Fibroblast of the conjunctiva (primary cell): ENCODE measurements around the gene IFNGR2.
A peak's percentile ranks its signal among the peaks of the same experiment; 100 is the strongest.
"Not testable (repeated sequence)": the region's sequence is repeated elsewhere in the genome, so short reads cannot be mapped to it uniquely, and the experiment has no call there.

ENCODE experiments used
- DNase-seq: peaks from one replicate; pipeline ENCODE4 v3.0.0-alpha.2; 2010; ENCODE audit warnings: low read depth

IFNGR2 gene

DNA sequence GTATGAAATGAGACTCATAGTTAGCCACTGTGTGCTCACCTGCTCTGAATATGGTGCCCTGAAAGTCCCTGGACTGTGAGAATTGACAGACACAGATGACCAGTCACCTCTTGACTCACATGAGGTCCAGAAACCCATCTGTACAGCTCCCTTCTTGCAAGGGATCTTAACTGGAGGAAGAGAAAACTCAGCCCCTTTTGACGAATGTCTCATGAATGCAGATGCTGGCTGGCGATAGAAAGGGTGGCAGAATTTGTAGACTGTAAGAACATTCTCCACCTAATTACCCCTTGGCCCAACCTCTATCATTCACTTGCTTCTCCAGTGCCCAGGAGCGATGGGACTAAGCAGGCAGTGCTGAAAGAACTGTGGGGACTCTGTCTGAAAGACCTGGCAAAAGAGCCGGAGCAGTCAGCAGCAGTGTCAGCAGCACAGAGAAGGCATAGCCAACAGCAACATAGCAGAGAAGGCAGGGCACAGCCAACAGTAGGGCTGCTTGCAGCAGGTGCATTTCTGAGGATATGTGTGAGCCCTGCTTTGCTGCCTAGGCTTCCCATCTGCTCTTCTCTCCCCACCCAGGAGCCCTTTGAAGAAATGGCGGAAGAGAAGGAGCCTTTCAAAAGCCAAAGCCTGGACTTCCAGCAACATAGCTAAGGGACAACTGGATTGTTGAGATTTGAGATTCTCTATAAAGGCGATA lies 25.8 kb upstream of the IFNGR2 start:
- no peak for DNase-seq

DNA sequence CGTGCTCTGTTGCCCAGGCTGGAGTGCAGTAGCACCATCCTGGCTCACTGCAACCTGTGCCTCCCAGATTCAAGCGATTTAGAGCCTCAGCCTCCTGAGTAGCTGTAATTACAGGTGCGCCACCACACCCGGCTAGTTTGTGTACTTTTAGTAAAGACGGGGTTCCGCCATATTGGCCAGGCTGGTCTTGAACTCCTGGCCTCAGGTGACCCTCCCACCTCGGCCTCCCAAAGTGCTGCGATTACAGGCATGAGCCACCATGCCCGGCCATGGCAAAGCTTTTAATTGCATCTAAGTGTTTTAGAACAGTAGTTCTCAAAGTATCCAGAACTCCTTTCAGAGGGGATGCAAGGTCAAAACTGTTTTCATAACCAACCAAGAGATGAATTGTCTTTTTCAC lies 25.1 kb upstream of the IFNGR2 start:
- DNase-seq, result no peak

DNA sequence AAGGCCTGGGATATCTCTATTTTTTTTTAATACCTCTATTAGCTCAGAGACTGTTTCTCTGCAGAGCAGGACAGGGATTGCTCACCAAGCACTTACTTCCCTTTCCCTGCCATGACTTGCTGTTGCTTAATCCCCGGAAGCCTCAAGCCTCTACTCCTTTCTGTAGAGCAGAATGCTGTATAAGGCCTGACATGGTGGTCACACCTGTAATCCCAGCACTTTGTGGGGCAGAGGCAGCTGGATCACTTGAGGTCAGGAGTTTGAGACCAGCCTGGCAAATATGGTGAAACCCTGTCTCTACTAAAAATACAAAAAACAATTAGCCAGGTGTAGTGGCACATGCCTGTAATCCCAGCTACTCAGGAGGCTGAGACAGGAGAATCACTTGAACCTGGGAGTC lies 23.3 kb upstream of the IFNGR2 start:
- DNase-seq, result not testable (repeated sequence)

DNA sequence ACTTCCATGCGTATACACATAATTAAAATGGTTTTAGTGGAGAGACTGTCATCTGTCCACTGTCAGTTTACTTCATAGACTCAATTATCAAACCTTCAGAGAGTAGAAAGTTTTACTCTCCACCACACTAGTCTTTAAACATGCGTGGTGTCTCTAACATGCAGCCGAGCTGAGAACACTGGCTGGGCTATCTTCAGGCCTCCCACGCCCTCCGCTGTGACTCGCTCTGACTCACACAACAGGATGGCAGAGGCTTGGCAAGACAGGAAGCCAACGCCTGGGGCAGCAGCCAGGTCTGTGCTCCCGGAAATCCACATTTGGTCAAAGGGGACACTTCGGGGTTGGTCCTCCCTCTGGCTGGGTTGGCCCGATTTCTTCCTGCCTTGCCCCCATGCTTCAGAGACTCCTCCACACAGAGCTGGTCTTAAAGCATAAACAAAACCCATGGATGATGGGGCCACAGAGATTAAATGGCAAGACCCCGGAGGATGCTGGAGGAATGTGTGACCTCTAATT lies 22.7 kb upstream of the IFNGR2 start:
- DNase-seq, result peak; percentile 90

DNA sequence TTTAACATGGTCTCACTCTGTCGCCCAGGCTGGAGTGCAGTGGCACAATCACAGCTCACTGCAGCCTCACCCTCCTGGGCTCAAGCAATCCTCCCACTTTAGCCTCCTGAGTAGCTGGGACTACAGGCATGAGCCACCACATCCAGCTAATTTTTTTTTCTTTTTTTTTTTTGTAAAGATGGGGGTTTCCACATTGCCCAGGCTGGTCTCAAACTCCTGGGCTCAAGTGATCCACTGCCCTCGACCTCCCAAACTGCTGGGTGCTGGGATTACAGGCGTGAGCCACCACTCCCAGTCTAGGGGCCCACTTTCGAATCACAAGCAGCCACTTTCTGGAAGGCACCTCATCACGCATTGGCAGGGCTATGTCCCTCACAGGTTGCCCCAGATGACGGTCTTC lies 21.8 kb upstream of the IFNGR2 start:
- DNase-seq, result not testable (repeated sequence)

DNA sequence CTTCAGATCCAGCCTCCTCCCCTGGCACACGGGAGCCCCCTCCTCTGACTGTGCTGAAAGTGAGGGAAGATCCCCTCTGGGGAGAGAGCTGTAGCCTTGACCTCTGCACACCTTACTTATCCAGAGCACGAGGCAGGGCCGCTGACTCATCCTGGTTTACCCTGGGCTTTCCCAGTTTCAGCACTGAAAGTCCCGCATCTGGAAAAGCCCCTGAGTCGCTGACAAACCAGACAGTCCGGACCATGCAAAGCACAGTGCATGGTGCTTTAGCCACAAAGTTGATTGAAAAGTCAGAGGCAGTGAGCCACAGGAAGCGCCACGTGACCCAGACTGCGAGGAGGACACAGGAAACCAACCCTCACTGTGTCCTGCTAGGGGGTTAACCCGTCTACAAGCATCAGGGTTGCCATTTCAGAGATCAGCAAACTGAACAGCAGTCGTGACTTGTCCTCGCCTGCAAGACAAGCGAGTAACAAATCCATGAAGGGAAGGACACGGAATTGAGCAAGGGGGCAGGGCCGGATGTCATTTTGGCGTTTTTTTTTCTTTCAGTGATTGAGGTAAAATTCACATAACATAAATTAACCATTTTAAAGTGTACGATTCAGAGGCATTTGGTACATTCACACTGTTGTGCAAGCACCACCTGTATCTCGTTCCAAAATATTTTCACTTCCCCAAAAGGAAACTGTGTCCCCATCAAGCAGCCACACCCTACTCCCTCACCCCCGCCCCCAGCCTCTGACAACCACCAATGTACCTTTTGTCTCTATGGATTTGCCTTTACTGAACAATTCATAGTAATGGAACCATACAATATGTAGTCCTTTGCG lies 19.9 kb upstream of the IFNGR2 start:
- peak; percentile 58 for DNase-seq

DNA sequence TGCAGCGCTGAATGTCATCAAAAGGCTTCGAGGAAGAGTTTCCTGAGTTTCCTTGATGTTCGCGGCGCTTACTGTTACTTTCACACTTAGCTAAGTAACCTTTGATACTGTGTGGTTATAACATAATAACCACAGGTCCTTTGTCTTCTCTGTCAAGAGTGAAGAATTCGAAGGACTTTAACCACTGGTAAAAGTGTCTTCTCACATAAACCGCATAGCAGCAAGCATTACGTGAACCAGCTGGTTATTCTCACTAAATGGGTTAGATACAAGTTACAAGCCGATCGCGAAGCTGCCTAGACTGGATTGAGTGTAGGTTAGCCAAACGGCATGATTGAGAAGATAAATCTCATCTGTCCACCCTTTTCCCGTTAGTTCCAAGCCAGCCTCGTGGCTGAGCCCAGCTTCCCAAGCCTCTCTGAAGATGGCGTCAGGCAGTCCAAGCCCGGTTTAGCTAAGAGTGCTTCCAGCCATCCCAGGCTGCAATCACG lies 18.3 kb upstream of the IFNGR2 start:
- DNase-seq, result no peak

DNA sequence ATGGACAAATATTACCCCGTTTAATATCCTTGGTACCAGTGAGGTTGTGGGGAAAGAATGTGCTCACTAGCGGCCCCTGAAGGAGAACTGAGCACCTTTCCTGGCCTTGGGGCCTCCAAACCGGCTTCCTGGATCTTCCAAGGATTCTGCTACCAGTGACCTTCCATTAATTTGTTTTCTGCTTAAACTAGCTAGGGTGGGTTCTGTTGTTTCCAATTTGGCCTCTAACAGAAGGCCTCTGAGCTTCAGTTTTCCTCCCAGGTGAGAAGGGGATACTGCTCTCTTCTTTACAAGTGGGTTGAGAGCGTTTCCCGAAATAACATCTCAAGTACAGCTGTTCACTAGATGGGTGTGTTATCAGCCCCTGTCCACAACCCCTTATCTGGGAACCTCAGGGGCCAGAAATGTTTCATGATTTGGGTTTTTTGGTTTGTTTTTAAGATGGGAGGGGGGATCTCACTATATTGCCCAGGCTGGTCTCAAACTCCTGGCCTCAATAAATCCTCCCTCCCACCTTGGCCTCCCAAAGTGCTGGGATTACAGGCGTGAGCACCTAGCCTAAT lies 16.9 kb upstream of the IFNGR2 start:
- DNase-seq, result no peak

DNA sequence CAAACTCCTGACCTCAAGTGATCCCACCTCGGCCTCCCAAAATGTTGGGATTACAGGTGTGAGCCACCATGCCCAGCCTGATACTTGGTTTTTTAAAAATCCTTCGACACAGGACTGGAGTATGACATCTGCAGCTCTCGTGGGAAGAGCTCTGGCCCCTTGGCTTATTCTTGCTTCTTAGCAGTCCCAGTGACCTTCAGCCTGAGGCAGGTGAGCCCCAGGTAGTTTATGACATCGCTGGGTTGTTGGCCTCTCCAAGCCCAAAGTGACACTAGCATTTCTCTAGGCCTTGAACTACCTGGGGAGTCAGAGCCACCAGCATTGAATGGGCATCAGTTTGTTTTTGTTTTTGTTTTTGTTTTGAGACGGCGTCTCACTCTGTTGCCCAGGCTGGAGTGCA lies 15.9 kb upstream of the IFNGR2 start:
- DNase-seq, result no peak

DNA sequence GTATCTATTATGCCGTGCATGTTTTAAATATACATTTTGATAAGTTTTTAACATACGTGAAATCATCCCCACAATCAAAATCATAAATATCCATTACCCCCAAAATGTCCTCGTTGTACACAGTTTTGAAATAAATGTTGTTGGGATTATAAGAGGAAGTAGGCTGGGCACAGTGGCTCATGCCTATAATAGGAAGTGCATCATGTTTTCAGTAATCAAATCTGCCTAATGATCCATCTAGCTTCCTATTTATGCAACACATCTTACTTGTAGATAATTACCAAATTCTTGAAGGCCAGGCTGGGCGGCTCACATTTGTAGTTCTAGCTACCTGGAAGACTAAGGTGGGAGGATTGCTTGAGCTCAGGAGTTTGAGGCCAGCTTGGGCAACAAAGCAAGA lies 15.0 kb upstream of the IFNGR2 start:
- no peak for DNase-seq

DNA sequence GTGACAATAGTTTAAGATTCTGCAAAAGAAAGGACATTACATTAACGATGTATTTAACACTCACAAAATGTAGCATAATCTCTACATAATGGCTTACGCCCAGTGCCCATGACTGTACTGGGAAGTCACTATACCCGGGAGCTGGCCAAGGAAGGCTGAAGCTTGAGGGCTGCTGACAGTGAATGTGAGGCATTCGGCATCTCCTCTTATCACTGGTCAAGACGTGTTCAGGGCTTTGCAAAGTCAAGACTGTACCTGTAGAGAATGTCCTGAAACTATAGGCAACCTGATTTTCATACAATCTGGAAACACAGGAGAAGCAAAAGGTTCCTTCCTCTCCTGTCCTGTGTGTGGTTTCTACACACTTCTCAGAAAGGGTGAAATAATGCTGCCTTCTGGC lies 12.7 kb upstream of the IFNGR2 start:
- DNase-seq, result no peak

DNA sequence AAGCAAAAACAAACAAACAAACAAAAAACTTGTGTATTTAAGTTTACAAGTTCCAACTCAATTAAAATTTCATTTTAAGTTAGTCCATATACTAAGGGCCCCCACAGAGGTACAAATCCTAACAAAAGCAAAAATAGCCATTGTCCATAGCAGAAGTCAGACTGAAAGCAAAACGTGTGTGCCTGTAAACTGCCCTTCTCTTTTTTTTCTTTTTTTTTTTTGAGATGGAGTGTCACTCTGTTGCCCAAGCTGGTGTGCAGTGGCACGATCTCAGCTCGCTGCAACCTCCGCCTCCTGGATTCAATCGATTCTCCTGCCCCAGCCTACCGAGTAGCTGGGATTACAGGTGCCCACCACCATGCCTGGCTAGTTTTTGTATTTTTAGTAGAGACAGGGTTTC lies 11.6 kb upstream of the IFNGR2 start:
- no peak for DNase-seq

DNA sequence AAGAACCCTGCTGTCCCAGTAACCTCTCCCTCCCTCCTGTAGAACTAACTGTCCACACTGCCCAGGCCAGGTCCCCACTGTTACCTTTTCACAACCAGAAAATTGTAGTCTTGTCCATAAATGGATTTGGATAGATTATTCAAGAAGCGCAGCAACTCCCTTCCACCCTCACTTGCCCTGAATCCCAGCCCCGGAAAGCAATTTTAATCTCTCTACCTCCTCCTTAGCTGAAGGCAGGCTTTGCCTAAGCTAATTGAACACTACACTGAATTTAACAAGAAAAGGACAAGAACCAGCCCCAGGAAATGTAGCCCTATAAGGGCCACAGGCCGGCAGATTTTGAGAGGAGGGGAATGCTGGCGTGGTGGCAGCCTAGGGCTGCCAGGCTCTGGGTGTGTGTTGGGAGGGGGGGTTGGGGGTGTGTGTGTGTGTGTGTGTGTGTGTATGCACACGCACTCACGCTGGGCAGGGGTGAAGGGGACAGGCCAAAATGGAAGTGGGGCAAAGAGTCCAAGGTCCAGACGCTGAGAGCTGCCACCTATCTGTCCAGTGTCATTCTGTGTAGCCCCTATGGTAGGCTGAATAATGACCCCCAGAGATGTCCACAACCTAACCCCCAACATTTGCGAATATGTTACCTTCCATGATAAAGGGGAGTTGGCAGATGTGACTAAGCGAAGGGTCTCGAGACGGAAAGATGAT lies 10.8 kb upstream of the IFNGR2 start:
- DNase-seq, result no peak

DNA sequence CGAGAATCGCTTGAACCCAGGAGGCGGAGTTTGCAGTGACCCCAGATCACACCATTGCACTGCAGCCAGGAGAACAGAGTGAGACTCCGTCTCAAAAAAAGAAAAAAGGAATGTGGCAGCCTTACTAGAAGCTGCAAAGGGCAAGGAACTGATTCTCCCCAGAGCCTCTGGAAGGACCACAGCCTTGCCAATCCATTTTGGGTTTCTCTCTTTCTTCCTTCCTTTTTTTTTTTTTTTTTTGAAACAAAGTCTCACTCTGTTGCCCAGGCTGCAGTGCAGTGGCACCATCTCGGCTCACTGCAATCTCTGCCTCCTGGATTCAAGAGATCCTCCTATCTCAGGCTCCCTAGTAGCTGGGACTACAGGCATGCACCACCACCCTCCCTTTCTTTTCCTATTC lies 9.9 kb upstream of the IFNGR2 start:
- no peak for DNase-seq

DNA sequence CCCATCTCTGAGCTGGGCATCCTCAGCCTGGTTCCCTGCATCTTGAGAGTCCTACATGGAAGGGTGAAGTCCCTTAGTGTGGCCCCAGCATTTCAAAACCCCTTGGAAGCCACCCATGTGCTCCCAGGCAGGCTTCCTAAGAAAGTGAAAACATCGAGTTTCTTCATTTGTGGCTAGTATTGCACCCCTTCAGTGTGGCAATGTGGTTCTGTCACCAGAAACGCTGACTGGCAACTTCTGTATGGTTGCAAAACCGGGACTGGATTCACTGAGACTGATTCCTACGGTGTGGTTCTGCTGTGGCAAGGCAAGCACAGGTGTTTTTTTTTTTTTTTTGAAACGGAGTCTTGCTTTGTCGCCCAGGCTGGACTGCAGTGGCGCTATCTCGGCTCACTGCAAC lies 9.0 kb upstream of the IFNGR2 start:
- DNase-seq, result no peak

DNA sequence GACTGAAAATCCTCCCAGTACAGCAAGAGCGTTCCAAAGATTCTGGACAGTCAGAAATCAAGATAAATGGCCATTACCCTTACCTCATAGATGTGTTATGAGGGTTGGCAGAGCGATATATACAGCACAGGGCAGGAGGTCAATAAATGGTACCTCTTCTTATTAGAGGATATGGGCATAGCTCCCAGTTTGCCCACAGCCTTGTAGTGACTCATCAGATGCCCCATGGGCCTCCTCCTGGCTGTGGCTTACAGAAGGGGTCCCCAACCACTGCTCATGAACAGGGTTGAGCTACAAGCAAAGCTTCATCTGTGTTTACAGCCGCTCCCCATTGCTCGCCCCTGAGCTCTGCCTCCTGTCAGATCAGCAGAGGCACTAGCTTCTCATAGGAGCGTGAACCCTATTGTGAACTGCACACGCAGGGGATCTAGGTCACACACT lies 7.3 kb upstream of the IFNGR2 start:
- no peak for DNase-seq

DNA sequence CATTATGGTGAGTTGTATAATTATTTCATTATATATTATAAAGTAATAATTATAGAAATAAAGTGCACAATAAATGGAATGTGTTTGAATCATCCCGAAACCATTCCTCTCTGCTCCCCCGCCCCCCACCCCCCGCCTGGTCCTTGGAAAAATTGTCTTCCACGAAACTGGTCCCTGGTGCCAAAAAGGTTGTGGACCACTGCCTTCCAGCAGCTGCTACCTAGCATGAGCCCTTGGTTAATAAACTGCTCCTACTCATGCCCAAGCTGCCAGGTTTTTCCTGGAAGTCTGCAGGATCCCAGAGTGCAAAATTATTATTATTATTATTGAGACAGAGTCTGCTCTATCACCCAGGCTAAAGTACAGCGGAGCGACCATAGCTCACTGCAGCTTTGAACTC lies 6.8 kb upstream of the IFNGR2 start:
- DNase-seq, result no peak

DNA sequence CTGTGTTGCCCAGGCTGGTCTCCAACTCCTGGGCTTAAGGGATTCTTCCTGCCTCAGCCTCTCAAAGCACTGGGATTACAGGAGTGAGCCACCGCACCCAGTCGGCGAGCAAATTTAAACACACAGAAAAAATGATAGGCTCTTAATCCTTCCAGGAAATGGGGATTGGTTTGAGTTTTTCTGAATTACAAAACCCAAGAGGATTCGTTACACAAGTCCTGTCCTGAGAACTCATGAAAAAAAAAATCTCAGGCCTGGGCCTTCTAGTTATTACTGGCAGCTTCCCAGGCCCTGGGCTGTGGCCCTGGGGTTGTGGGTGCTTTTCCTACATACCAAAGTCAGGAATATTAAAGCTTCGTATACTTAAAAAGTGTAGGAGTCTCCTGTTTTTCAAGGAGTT lies 6.3 kb upstream of the IFNGR2 start:
- DNase-seq, result no peak

DNA sequence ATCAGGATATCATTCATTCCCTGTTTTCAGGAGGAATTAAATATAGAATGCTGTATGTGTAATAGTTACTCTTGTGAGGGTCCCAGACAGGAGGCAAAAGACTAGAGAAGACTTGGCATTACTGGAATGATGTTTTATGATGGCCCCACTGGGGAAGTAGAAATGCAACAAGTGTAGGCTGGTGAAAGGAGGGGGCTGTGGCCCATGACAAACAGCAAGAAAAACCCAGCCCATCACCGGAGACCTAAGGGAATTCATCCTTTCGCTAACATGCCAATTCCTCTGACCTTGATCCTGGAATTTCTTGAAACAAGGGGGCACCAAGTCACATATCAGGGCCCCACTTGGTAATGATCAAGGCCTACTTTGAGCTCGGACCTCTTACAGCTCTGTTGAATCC lies 5.5 kb upstream of the IFNGR2 start:
- DNase-seq, result no peak

DNA sequence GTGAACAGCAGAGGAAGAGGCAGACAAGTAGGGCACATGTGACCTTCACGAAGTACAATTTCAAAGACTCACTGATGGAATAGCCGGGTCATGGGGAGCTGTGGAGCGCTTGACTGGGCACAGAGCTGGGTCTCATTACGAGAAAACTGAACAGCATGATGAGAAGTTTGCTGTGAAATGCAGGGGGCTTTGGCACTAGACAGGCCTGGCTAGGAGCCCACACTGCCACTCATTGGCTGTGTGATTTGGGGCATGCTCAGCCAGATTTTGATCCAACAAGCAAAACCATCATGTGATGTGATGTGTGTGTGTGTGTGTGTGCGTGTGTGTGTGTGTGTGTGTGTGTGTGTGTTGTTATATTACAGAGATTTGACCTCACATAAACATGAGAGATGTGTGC lies 4.9 kb upstream of the IFNGR2 start:
- DNase-seq, result no peak

DNA sequence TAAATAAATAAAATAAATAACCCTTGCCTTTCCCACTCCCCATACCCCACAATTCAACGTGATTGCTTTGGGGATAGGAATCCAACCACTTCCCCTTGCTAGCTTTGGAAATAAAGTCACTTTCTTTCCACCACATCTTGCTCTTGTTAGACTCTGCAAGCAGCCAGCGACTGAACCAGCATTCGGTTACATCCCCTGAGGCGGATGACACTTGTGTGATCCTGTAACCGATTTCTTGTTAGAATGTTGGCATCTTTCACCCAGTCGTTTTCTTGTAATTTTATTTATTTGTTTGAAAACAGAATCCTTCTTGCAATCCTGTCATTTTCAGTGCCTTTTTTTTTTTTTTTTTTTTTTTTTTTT lies 1.6 kb upstream of the IFNGR2 start:
- no peak for DNase-seq
